HepG2 (cell line): ENCODE data around the gene SLC25A43.

Experiments used
- POLR2AphosphoS5 ChIP-seq: IDR thresholded peaks from 2 replicates; pipeline ENCODE4 v1.6.1; 2012; ENCODE audit warnings: low read depth, low read length
- TF ChIP-seq, protein P1 (sequence below): sonication (generic); formaldehyde crosslinking; IDR thresholded peaks from 2 replicates; pipeline ENCODE4 v1.5.0; 2020; ENCODE audit warnings: mild to moderate bottlenecking, missing genetic modification reagents, moderate library complexity
- TF ChIP-seq, protein P2 (sequence below), 2 experiments: fragments of 450-650 bp in 1 of 2; sonication (generic) in 1 of 2; formaldehyde crosslinking in 1 of 2; IDR thresholded peaks; 2 replicates each; pipeline versions ENCODE4 v1.6.1 to v1.8.0; 2016 to 2022; ENCODE audit warnings: antibody characterized with exemption in 1 of 2, mild to moderate bottlenecking in 1 of 2, missing genetic modification reagents in 1 of 2
- TF ChIP-seq, protein P3 (sequence below): sonication (generic); formaldehyde crosslinking; IDR thresholded peaks from 2 replicates; pipeline ENCODE4 v1.4.0; 2020; ENCODE audit warnings: mild to moderate bottlenecking, missing genetic modification reagents

DNA sequence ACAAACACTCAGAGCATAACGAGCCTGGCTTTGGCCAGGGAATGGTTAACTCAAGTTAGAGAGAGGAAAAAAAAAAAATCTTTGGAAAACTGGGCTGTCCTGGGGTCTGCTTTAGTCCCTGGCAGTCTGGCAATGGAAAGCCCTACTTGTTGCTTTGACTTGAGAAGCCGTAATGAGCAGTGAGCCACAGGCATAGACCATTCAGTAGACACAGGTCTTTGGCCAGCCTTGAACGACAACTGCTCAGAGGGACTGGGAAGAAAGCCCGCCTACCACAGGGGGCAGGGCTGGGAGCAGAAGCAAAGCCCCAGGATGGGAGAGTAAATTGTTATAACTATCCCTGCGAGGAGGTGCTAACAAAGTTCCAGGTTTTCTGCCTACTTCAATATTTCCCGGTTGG lies 25.9 kb downstream of the SLC25A43 start:
- TF ChIP-seq, protein P1, sequence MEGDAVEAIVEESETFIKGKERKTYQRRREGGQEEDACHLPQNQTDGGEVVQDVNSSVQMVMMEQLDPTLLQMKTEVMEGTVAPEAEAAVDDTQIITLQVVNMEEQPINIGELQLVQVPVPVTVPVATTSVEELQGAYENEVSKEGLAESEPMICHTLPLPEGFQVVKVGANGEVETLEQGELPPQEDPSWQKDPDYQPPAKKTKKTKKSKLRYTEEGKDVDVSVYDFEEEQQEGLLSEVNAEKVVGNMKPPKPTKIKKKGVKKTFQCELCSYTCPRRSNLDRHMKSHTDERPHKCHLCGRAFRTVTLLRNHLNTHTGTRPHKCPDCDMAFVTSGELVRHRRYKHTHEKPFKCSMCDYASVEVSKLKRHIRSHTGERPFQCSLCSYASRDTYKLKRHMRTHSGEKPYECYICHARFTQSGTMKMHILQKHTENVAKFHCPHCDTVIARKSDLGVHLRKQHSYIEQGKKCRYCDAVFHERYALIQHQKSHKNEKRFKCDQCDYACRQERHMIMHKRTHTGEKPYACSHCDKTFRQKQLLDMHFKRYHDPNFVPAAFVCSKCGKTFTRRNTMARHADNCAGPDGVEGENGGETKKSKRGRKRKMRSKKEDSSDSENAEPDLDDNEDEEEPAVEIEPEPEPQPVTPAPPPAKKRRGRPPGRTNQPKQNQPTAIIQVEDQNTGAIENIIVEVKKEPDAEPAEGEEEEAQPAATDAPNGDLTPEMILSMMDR (CRISPR knock-in tag), result no peak
- TF ChIP-seq, protein P2, sequence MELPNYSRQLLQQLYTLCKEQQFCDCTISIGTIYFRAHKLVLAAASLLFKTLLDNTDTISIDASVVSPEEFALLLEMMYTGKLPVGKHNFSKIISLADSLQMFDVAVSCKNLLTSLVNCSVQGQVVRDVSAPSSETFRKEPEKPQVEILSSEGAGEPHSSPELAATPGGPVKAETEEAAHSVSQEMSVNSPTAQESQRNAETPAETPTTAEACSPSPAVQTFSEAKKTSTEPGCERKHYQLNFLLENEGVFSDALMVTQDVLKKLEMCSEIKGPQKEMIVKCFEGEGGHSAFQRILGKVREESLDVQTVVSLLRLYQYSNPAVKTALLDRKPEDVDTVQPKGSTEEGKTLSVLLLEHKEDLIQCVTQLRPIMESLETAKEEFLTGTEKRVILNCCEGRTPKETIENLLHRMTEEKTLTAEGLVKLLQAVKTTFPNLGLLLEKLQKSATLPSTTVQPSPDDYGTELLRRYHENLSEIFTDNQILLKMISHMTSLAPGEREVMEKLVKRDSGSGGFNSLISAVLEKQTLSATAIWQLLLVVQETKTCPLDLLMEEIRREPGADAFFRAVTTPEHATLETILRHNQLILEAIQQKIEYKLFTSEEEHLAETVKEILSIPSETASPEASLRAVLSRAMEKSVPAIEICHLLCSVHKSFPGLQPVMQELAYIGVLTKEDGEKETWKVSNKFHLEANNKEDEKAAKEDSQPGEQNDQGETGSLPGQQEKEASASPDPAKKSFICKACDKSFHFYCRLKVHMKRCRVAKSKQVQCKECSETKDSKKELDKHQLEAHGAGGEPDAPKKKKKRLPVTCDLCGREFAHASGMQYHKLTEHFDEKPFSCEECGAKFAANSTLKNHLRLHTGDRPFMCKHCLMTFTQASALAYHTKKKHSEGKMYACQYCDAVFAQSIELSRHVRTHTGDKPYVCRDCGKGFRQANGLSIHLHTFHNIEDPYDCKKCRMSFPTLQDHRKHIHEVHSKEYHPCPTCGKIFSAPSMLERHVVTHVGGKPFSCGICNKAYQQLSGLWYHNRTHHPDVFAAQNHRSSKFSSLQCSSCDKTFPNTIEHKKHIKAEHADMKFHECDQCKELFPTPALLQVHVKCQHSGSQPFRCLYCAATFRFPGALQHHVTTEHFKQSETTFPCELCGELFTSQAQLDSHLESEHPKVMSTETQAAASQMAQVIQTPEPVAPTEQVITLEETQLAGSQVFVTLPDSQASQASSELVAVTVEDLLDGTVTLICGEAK (IDR thresholded peaks at IDR 0.05), result no peak
- TF ChIP-seq, protein P2 (CRISPR knock-in tag; IDR thresholded peaks at IDR 0.05), result no peak
- no peak for TF ChIP-seq POLR2AphosphoS5
- TF ChIP-seq, protein P3, sequence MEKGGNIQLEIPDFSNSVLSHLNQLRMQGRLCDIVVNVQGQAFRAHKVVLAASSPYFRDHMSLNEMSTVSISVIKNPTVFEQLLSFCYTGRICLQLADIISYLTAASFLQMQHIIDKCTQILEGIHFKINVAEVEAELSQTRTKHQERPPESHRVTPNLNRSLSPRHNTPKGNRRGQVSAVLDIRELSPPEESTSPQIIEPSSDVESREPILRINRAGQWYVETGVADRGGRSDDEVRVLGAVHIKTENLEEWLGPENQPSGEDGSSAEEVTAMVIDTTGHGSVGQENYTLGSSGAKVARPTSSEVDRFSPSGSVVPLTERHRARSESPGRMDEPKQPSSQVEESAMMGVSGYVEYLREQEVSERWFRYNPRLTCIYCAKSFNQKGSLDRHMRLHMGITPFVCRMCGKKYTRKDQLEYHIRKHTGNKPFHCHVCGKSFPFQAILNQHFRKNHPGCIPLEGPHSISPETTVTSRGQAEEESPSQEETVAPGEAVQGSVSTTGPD (CRISPR knock-in tag), result no peak
